ENCODE measurements around the gene NSMCE3.

GRCh38 chr15:29268706-29269484 lies 727 bp downstream of the NSMCE3 start:
- no peak for TF ChIP-seq CTCF (IDR thresholded peaks at IDR 0.05)
- TF ChIP-seq POLR2A (IDR thresholded peaks at IDR 0.05), result no peak
- no peak for TF ChIP-seq POLR2AphosphoS5 (IDR thresholded peaks at IDR 0.05)
